ENCODE results near the gene CACNB3. TPM values are rescaled to one million over a fixed set of nuclear protein-coding genes. Genes with fewer than 3 reads are reported as not detected.

Gene CACNB3
- total RNA-seq, 1 donor from 2014 or later, result 83.1 TPM

GRCh38 chr12:48777501-48778400 is 40.5 kb upstream of the CACNB3 start:
- DNase-seq (ENCODE audit: low spot score), result no peak
- Mint-ChIP-seq H3K9me3 (ENCODE audit: unreplicated experiment) (no peaks in the 10 kb centered on the region), H3K4me1 (ENCODE audit: unreplicated experiment) (peaks cover 4% of the 10 kb centered on the region), H3K36me3 (ENCODE audit: low read depth, unreplicated experiment) (peaks cover 36% of the 10 kb centered on the region), H3K4me3 (ENCODE audit: unreplicated experiment) (peak overlapping the region; percentile 84), H3K27me3 (ENCODE audit: unreplicated experiment) (peaks cover 20% of the 10 kb centered on the region), H3K27ac (ENCODE audit: unreplicated experiment) (no peak overlapping the region)
- no peak for TF ChIP-seq CTCF (IDR thresholded peaks at IDR 0.05; ENCODE audit: unreplicated experiment)

GRCh38 chr12:48779869-48780268 is 38.4 kb upstream of the CACNB3 start:
- no peak overlapping the region for H3K4me3 Mint-ChIP-seq (ENCODE audit: unreplicated experiment)
- H3K27ac Mint-ChIP-seq (ENCODE audit: unreplicated experiment), result no peak overlapping the region
- peaks cover 16% of the 10 kb centered on the region for H3K27me3 Mint-ChIP-seq (ENCODE audit: unreplicated experiment)
- no peak for TF ChIP-seq CTCF (IDR thresholded peaks at IDR 0.05; ENCODE audit: unreplicated experiment)
- DNase-seq (ENCODE audit: low spot score), result no peak
- H3K9me3 Mint-ChIP-seq (ENCODE audit: unreplicated experiment), result no peaks in the 10 kb centered on the region
- H3K36me3 Mint-ChIP-seq (ENCODE audit: low read depth, unreplicated experiment), result peaks cover 26% of the 10 kb centered on the region
- H3K4me1 Mint-ChIP-seq (ENCODE audit: unreplicated experiment), result peaks cover 4% of the 10 kb centered on the region

GRCh38 chr12:48780381-48781025 is 37.8 kb upstream of the CACNB3 start:
- TF ChIP-seq CTCF (IDR thresholded peaks at IDR 0.05; ENCODE audit: unreplicated experiment), result no peak
- DNase-seq (ENCODE audit: low spot score), result no peak
- peaks cover 4% of the 10 kb centered on the region for H3K4me1 Mint-ChIP-seq (ENCODE audit: unreplicated experiment)
- no peaks in the 10 kb centered on the region for H3K9me3 Mint-ChIP-seq (ENCODE audit: unreplicated experiment)
- no peak overlapping the region for H3K27ac Mint-ChIP-seq (ENCODE audit: unreplicated experiment)
- no peak overlapping the region for H3K4me3 Mint-ChIP-seq (ENCODE audit: unreplicated experiment)
- H3K36me3 Mint-ChIP-seq (ENCODE audit: low read depth, unreplicated experiment), result peaks cover 21% of the 10 kb centered on the region
- peaks cover 16% of the 10 kb centered on the region for H3K27me3 Mint-ChIP-seq (ENCODE audit: unreplicated experiment)

- no peak for DNase-seq (ENCODE audit: low spot score)
- TF ChIP-seq CTCF (IDR thresholded peaks at IDR 0.05; ENCODE audit: unreplicated experiment), result no peak
- no peaks in the 10 kb centered on the region for H3K9me3 Mint-ChIP-seq (ENCODE audit: unreplicated experiment)
- peaks cover 19% of the 10 kb centered on the region for H3K27me3 Mint-ChIP-seq (ENCODE audit: unreplicated experiment)
- peaks cover 7% of the 10 kb centered on the region for H3K4me1 Mint-ChIP-seq (ENCODE audit: unreplicated experiment)
- H3K4me3 Mint-ChIP-seq (ENCODE audit: unreplicated experiment), result no peak overlapping the region
- H3K36me3 Mint-ChIP-seq (ENCODE audit: low read depth, unreplicated experiment), result peaks cover 17% of the 10 kb centered on the region
- no peak overlapping the region for H3K27ac Mint-ChIP-seq (ENCODE audit: unreplicated experiment)
Observed at GRCh38 chr12:48781750-48782456, 36.4 kb upstream of the CACNB3 start.

All from endothelial cell (in vitro differentiated cells).